Left hindlimb (tissue), 1 donor: ENCODE measurements around the gene AGAP3.
A peak's percentile ranks its signal among the peaks of the same experiment; 100 is the strongest.
"Not testable (repeated sequence)": the region's sequence is repeated elsewhere in the genome, so short reads cannot be mapped to it uniquely, and the experiment has no call there.

ENCODE experiments used
- DNase-seq: peaks from one replicate; pipeline ENCODE4 v3.0.0-alpha.2; 2018

Gene AGAP3

GRCh38 chr7:151085691-151086620 is at the start of gene AGAP3:
Gene AGAP3, plus strand, starts transcription at chr7:151086475. Its CDS starts 267 bp downstream, at chr7:151086742.
- peak; percentile 92 for DNase-seq

GRCh38 chr7:151038951-151039849 is 47.1 kb upstream of the AGAP3 start:
- peak; percentile 70 for DNase-seq

- no peak for DNase-seq
These were observed 46.3 kb upstream of the AGAP3 start for GRCh38 chr7:151039850-151040548.

GRCh38 chr7:151040616-151041375 is 45.5 kb upstream of the AGAP3 start:
- DNase-seq = no peak

GRCh38 chr7:151043449-151043848 is 42.8 kb upstream of the AGAP3 start:
- DNase-seq = not testable (repeated sequence)

- DNase-seq = no peak
These were observed 42.3 kb upstream of the AGAP3 start for GRCh38 chr7:151043959-151044358.

GRCh38 chr7:151045262-151045661 is 41.0 kb upstream of the AGAP3 start:
- DNase-seq = no peak

GRCh38 chr7:151045967-151046366 is 40.3 kb upstream of the AGAP3 start:
- no peak for DNase-seq

GRCh38 chr7:151046603-151047573 is 39.4 kb upstream of the AGAP3 start:
- DNase-seq = peak; percentile 89

- no peak for DNase-seq
These were observed 38.1 kb upstream of the AGAP3 start, which contains the start of gene ASIC3 for GRCh38 chr7:151047976-151048815. Gene ASIC3, plus strand, starts transcription at chr7:151048531. Its CDS starts 355 bp downstream, at chr7:151048886.

GRCh38 chr7:151048911-151049463 is 37.3 kb upstream of the AGAP3 start:
- DNase-seq = no peak

- DNase-seq = peak; percentile 76
These were observed 35.2 kb upstream of the AGAP3 start for GRCh38 chr7:151051108-151051507.

- no peak for DNase-seq
These were observed 33.2 kb upstream of the AGAP3 start for GRCh38 chr7:151053096-151053495.

GRCh38 chr7:151053751-151054150 is 32.5 kb upstream of the AGAP3 start:
- DNase-seq = no peak

GRCh38 chr7:151056283-151056665 is 30.0 kb upstream of the AGAP3 start:
- no peak for DNase-seq

- no peak for DNase-seq
These were observed 29.4 kb upstream of the AGAP3 start for GRCh38 chr7:151056666-151057505.

- no peak for DNase-seq
These were observed 28.7 kb upstream of the AGAP3 start, which contains the start of gene CDK5 for GRCh38 chr7:151057506-151057988. Gene CDK5, minus strand, starts transcription at chr7:151057897. Its CDS starts 49 bp downstream, at chr7:151057848.
